ENCODE data around the gene SMTNL2.

SMTNL2 gene

DNA sequence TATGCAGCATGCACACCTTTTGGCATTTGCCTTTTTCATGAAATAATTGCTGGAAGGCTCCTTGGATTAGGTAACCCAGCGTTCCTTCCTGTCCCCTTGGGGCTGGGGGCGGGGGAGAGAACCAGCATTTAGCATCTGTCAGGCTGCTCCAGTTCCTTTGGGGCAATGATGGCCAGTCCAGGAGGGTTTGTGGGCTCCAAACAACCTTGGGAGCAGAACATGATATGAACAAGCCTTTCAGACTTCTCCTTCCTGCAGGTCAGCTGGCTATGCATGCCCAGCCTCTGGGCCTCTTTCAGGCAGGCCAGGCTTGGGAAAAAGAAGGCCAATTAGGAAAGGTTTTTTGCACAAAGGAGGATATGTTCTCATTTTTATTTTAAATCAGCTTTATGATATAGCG is 1.1 kb upstream of the SMTNL2 start:
- H3K4me1 ChIP-seq (ENCODE audit: low read length): no peaks in the 10 kb centered on the region
- no peaks in the 10 kb centered on the region for H3K9me2 ChIP-seq (replicated peaks; ENCODE audit: insufficient read depth, low read length)
- no peaks in the 10 kb centered on the region for H3F3A ChIP-seq (ENCODE audit: insufficient read depth, low read length)
- no peaks in the 10 kb centered on the region for H3K79me2 ChIP-seq (ENCODE audit: low read length)
- H4K20me1 ChIP-seq (ENCODE audit: insufficient read depth, low read length): no peaks in the 10 kb centered on the region
- no peak overlapping the region for H3K4me3 ChIP-seq (ENCODE audit: low read length)
- TF ChIP-seq, protein P1, sequence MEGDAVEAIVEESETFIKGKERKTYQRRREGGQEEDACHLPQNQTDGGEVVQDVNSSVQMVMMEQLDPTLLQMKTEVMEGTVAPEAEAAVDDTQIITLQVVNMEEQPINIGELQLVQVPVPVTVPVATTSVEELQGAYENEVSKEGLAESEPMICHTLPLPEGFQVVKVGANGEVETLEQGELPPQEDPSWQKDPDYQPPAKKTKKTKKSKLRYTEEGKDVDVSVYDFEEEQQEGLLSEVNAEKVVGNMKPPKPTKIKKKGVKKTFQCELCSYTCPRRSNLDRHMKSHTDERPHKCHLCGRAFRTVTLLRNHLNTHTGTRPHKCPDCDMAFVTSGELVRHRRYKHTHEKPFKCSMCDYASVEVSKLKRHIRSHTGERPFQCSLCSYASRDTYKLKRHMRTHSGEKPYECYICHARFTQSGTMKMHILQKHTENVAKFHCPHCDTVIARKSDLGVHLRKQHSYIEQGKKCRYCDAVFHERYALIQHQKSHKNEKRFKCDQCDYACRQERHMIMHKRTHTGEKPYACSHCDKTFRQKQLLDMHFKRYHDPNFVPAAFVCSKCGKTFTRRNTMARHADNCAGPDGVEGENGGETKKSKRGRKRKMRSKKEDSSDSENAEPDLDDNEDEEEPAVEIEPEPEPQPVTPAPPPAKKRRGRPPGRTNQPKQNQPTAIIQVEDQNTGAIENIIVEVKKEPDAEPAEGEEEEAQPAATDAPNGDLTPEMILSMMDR (IDR thresholded peaks at IDR 0.05; ENCODE audit: low read length): no peak
- no peak for TF ChIP-seq EZH2phosphoT487 (IDR thresholded peaks at IDR 0.05; ENCODE audit: low read length)
- no peak for TF ChIP-seq EZH2 (optimal IDR thresholded peaks at IDR 0.05; ENCODE audit: low read depth, low read length)
- no peaks in the 10 kb centered on the region for H3K36me3 ChIP-seq (replicated peaks; ENCODE audit: insufficient read depth, low read length)
- H3K27ac ChIP-seq (ENCODE audit: low read length): no peak overlapping the region
- peaks cover 84% of the 10 kb centered on the region for H3K27me3 ChIP-seq (replicated peaks; ENCODE audit: insufficient read depth, low read length)
- no peaks in the 10 kb centered on the region for H3K9me3 ChIP-seq (replicated peaks; ENCODE audit: insufficient read depth, low read length)
- H2AFZ ChIP-seq (ENCODE audit: low read length): no peak overlapping the region
- H3K4me2 ChIP-seq (ENCODE audit: low read depth, low read length): no peak overlapping the region
- H3K9ac ChIP-seq (ENCODE audit: low read length): no peak overlapping the region
- no peak for DNase-seq

DNA sequence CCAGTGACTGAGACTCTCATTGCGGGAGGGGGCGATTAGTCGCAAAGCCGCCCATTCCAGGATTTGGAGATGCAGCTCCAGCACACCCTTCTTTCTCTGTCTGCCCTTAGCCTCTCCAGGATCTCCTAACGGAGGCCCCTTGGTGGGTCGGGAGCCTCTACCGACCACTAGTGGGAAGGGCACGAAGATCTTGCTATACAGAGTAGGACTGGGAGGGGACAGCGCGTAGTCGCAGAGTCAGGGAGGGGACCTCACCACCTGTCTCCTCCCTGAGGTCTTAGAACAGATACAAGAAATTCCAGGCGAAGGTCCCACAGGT is 588 bp upstream of the SMTNL2 start:
- TF ChIP-seq EZH2phosphoT487 (IDR thresholded peaks at IDR 0.05; ENCODE audit: low read length): no peak
- TF ChIP-seq, protein P1 (IDR thresholded peaks at IDR 0.05; ENCODE audit: low read length): no peak
- TF ChIP-seq EZH2 (optimal IDR thresholded peaks at IDR 0.05; ENCODE audit: low read depth, low read length): no peak
- Histone ChIP-seq H3K4me2 (ENCODE audit: low read depth, low read length) (no peak overlapping the region), H4K20me1 (ENCODE audit: insufficient read depth, low read length) (no peaks in the 10 kb centered on the region), H3K27me3 (replicated peaks; ENCODE audit: insufficient read depth, low read length) (peaks cover 89% of the 10 kb centered on the region), H3K79me2 (ENCODE audit: low read length) (no peaks in the 10 kb centered on the region), H3F3A (ENCODE audit: insufficient read depth, low read length) (no peaks in the 10 kb centered on the region), H3K36me3 (replicated peaks; ENCODE audit: insufficient read depth, low read length) (no peaks in the 10 kb centered on the region), H3K9me2 (replicated peaks; ENCODE audit: insufficient read depth, low read length) (no peaks in the 10 kb centered on the region), H3K9ac (ENCODE audit: low read length) (no peak overlapping the region), H3K4me3 (ENCODE audit: low read length) (no peak overlapping the region), H2AFZ (ENCODE audit: low read length) (no peak overlapping the region), H3K4me1 (ENCODE audit: low read length) (no peaks in the 10 kb centered on the region), H3K27ac (ENCODE audit: low read length) (no peak overlapping the region), H3K9me3 (replicated peaks; ENCODE audit: insufficient read depth, low read length) (no peaks in the 10 kb centered on the region)
- DNase-seq: no peak

DNA sequence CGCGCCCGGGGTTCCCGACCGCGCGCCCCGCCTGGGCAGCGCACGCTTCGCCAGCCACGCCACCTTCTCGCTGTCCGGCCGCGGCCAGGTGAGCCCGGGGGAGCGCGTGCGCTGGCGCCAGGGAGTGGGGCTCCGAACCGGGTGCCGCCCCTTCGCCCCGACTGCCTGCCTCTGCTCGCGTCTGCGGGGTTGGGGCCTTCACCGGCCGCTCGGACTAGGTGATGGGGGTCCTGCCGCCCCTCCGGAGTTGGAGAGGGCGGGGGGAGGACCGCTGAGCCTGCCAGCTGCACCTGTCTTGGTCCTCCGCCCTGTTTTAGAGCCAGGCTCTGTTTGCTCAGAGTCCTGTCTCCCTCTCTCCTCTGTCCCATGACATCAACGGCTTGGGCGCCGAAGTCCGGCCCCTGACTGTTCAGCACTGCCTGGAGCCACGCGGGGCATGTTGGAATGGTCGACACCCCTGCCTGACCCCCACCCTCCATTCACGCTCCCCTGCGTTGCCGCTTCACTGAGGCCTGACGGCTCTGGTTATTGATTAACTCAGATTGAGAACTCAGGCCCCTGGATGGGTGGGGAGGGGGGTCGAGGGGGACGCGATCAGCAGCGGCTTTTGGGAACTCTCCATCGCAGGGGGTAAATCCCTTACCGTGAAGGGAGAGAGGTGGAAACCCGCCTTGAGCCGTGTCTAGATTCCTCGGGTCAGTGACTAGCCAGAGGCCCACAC is 748 bp downstream of the SMTNL2 start:
- H3K79me2 ChIP-seq (ENCODE audit: low read length): no peaks in the 10 kb centered on the region
- H3K9me3 ChIP-seq (replicated peaks; ENCODE audit: insufficient read depth, low read length): no peaks in the 10 kb centered on the region
- no peaks in the 10 kb centered on the region for H3K36me3 ChIP-seq (replicated peaks; ENCODE audit: insufficient read depth, low read length)
- H3K4me3 ChIP-seq (ENCODE audit: low read length): no peak overlapping the region
- H3K9ac ChIP-seq (ENCODE audit: low read length): no peak overlapping the region
- no peaks in the 10 kb centered on the region for H3F3A ChIP-seq (ENCODE audit: insufficient read depth, low read length)
- no peaks in the 10 kb centered on the region for H3K9me2 ChIP-seq (replicated peaks; ENCODE audit: insufficient read depth, low read length)
- H3K4me1 ChIP-seq (ENCODE audit: low read length): no peaks in the 10 kb centered on the region
- no peak overlapping the region for H3K4me2 ChIP-seq (ENCODE audit: low read depth, low read length)
- H4K20me1 ChIP-seq (ENCODE audit: insufficient read depth, low read length): no peaks in the 10 kb centered on the region
- no peak for TF ChIP-seq EZH2 (optimal IDR thresholded peaks at IDR 0.05; ENCODE audit: low read depth, low read length)
- TF ChIP-seq, protein P1 (IDR thresholded peaks at IDR 0.05; ENCODE audit: low read length): no peak
- TF ChIP-seq EZH2phosphoT487 (IDR thresholded peaks at IDR 0.05; ENCODE audit: low read length): no peak
- H3K27ac ChIP-seq (ENCODE audit: low read length): no peak overlapping the region
- H2AFZ ChIP-seq (ENCODE audit: low read length): no peak overlapping the region
- H3K27me3 ChIP-seq (replicated peaks; ENCODE audit: insufficient read depth, low read length): peaks cover 88% of the 10 kb centered on the region
- DNase-seq: no peak

Data from MM.1S (cell line).